ENCODE results near the gene CTSF.

GRCh38 chr11:66568124-66568916, at the start of gene CTSF:
- no peak for TF ChIP-seq FOXM1 (IDR thresholded peaks at IDR 0.05; ENCODE audit: borderline replicate concordance)
- no peak for TF ChIP-seq TARDBP (IDR thresholded peaks at IDR 0.05)
- TF ChIP-seq SP1 (IDR thresholded peaks at IDR 0.05): no peak
- no peak for TF ChIP-seq PKNOX1 (IDR thresholded peaks at IDR 0.05)
- TF ChIP-seq BHLHE40 (IDR thresholded peaks at IDR 0.05; ENCODE audit: borderline replicate concordance): no peak
- TF ChIP-seq SUZ12 (IDR thresholded peaks at IDR 0.05): no peak
- no peak for TF ChIP-seq CTBP1 (IDR thresholded peaks at IDR 0.05; ENCODE audit: borderline replicate concordance)
- TF ChIP-seq HDGF (IDR thresholded peaks at IDR 0.05; ENCODE audit: borderline replicate concordance): no peak
- TF ChIP-seq FOXK2 (IDR thresholded peaks at IDR 0.05): no peak
- no peak for TF ChIP-seq ARNT (IDR thresholded peaks at IDR 0.05)
- TF ChIP-seq ZNF384 (IDR thresholded peaks at IDR 0.05): no peak
- TF ChIP-seq ELF4 (IDR thresholded peaks at IDR 0.05): no peak
- TF ChIP-seq LEF1 (IDR thresholded peaks at IDR 0.05; ENCODE audit: borderline replicate concordance): no peak
- no peak for TF ChIP-seq FOXA1 (IDR thresholded peaks at IDR 0.05)
